Activated CD4-positive, alpha-beta T cell treated with anti-CD3 and anti-CD28 coated beads, Interleukin-2, amount 50 U/mL, for 16 hours (primary cell): Measurements from ENCODE around the gene GDPGP1.
A peak's percentile ranks its signal among the peaks of the same experiment; 100 is the strongest.
"Not testable (repeated sequence)": the region's sequence is repeated elsewhere in the genome, so short reads cannot be mapped to it uniquely, and the experiment has no call there.

Source experiments
- DNase-seq: peaks from one replicate; pipeline ENCODE4 v3.0.0-alpha.2; 2020

GDPGP1 gene

GRCh38 chr15:90227336-90227735 is 6.7 kb upstream of the GDPGP1 start:
- no peak for DNase-seq

DNA sequence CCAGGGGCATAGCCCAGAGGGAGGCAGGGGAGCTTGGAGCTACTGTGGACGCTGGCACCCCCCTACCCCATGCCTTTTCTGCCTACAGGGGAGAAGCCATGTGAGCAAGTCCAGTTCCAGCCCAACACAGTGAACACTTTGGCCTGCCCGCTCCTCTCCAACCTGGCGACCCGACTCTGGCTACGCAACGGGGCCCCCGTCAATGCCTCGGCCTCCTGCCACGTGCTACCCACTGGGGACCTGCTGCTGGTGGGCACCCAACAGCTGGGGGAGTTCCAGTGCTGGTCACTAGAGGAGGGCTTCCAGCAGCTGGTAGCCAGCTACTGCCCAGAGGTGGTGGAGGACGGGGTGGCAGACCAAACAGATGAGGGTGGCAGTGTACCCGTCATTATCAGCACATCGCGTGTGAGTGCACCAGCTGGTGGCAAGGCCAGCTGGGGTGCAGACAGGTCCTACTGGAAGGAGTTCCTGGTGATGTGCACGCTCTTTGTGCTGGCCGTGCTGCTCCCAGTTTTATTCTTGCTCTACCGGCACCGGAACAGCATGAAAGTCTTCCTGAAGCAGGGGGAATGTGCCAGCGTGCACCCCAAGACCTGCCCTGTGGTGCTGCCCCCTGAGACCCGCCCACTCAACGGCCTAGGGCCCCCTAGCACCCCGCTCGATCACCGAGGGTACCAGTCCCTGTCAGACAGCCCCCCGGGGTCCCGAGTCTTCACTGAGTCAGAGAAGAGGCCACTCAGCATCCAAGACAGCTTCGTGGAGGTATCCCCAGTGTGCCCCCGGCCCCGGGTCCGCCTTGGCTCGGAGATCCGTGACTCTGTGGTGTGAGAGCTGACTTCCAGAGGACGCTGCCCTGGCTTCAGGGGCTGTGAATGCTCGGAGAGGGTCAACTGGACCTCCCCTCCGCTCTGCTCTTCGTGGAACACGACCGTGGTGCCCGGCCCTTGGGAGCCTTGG is 5.9 kb upstream of the GDPGP1 start:
- no peak for DNase-seq

- DNase-seq: no peak
Observed at GRCh38 chr15:90228960-90229359, 5.0 kb upstream of the GDPGP1 start.

DNA sequence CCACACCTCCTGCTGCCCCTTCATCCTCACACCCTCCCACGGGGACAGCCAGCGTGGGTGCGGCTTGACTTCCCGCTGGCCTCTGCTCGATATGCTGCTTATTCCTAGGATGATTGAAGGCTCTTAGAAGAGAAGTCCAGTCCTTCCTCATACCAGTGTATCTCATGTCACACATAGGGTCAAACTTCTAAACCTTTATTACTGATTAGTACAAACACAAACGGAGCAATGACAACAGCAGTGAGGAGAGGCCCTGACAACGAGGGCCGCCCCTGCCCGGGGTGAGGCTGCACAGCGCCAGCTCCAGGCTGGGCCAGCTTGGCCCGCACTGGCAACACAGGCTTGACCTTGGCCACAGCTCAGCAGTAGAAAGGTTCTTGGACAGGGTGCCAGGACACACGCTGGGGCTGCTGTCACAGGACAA is 3.9 kb upstream of the GDPGP1 start:
- DNase-seq: no peak

GRCh38 chr15:90230610-90231009 is 3.4 kb upstream of the GDPGP1 start:
- DNase-seq: no peak

- peak; percentile 80 for DNase-seq
Observed at GRCh38 chr15:90231028-90232017, 2.7 kb upstream of the GDPGP1 start.

- DNase-seq: peak; percentile 29
Observed at GRCh38 chr15:90232196-90232595, 1.8 kb upstream of the GDPGP1 start.

- peak; percentile 8 for DNase-seq
Observed at GRCh38 chr15:90232941-90233386, 1.0 kb upstream of the GDPGP1 start.

DNA sequence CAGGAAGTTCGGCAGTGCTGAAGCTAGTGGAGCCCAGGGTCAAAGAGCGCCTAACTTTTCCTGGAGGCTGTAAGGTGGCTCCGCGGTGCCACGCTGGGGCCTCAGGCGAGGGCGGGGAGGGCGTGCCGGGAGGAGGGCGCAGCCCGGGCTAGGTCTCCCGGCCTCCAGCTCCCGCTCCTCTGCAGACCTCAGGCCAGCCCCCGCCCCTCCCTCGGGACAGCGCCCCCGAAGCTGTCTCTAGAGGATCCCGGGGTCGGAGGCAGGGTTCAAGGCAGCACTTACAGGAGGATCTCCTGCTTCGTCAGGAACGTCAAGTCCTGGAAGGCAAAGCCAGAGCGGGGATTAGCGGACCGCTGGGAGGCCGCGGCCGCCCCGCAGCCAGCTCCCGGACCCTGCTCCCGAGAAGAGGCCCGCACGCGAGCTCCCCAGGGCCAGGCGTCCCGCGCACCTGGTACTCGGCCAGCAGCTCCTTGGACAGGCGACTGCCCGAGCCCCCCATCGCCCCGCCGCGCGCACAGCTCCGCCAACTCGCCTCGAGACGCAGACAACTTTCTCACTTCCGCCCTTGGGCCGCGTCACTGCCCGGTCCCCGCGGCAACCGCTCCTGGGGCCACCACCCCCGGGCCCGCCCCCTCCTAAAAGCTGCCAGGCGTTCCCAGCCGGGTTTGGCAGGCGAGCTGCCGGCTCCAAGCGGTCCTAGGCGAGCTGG is 468 bp upstream of the GDPGP1 start, which contains the start of gene CIB1:
Gene CIB1, minus strand, starts transcription at position 555 of the 709 bp plus-strand sequence. Its CDS starts 56 bp downstream, at position 499.
- DNase-seq: peak; percentile 98

DNA sequence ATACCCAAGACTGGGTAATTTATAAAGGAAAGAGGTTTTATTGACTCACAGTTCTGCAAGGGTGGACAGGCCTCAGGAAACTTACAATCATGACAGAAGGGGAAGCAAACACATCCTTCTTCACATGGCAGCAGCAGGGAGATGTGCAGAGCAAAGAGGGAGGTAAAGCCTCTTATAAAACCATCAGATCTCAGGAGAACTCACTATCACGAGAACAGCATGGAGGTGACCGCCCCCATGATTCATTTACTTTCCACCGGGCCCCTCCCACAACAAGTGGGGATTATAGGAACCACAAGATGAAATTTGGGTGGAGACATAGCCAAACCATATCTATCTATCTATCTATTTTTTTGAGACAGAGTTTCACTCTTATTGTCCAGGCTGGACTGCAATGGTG is 5.4 kb downstream of the GDPGP1 start:
- no peak for DNase-seq

- DNase-seq: no peak
Observed at GRCh38 chr15:90240856-90241255, 6.8 kb downstream of the GDPGP1 start.

- no peak for DNase-seq
Observed at GRCh38 chr15:90241343-90242192, 7.6 kb downstream of the GDPGP1 start.

- no peak for DNase-seq
Observed at GRCh38 chr15:90243943-90244639, 10.1 kb downstream of the GDPGP1 start.

DNA sequence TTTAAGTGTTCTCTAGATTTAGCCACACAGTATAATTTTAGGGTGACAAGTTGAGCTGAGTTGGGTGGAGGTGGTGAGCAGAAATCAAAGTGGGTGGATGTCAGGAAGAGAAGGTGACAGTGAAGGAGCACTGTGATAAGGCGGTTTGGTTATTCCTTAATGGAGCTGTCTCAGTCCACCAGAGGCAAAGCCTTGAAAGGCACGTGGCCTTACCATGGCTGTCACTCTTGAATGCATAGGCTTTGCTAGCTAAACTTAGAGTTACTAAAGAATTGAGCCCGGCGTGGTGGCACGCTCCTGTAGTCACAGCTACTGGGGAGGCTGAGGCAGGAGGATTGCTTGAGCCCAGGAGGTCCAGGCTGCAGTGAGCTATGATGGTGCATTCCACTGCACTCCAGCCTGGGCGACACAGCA is 14.8 kb downstream of the GDPGP1 start:
- no peak for DNase-seq

DNA sequence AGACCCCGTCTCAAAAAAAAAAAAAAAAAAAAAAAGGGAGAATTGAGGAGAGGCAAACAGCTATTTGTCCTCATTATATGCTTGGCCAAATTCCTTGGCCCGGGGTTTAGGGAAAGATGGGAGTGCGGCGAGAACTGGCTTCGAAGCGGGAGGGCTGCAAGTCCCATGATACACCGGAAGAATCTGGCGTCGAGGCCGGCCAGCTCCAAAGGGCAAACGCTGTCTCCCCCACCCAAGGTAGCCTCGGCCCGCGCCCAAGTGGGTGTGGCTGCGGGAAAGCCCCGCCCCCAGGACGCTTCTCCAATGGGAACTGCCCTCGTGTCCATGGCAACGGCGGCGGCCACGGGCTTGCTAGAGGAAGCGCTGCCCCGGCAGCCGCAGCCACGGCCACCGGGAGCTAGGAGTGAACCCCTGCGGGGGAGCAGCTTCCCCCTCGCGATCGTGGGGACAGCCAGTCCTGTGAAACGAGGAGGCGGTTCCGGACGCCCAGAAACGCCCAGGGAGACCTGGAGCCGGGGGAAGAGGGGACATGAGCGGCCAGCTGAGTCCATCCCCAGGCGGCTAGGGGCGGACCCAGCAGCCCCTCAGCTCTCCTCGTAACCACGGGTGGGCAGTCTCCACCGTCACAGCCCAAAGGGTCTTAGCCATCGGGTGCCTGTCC is 15.3 kb downstream of the GDPGP1 start, which contains the start of gene TTLL13:
Gene TTLL13, plus strand, starts transcription at position 354 of the 661 bp plus-strand sequence. CDS start 1,075 bp downstream, outside the sequence.
- DNase-seq: peak; percentile 58

DNA sequence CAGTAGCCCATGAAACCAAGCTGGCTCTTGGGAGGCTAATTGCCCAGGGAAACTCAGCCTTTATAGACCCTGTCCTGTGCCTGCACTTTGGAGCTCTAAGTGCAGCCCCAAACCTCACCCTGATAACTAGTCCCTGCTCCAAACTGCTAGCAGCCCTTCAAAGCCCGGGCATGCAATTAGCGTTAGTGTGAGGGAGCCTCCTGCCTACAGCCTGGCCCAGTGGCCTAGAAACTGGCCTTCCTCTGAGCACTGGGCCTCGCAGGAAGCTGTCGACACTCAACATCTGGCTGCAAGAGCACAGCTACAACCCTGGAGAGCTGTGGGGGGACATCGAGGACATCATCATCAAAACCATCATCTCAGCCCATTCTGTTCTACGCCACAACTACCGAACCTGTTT is 23.8 kb downstream of the GDPGP1 start:
- no peak for DNase-seq

DNA sequence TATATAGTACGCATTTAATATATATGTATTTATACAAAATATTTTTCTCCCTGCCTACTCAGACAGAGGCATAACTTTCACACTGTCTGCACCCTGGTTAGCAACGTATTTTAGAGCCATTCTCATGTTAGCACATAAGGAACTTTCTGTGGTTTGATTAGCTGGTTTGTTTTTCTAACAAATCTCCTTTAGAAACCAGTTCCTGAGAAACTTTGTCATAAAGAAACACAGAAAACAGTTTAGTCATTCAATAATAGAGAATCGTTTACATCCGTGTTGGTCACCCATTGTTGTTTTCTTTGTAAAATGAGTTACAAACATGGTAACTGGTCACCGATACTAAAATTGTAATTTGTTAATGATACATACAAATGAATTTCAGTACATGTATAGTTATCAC is 25.5 kb downstream of the GDPGP1 start:
- DNase-seq: peak; percentile 74

- not testable (repeated sequence) for DNase-seq
Observed at GRCh38 chr15:90260731-90261130, 26.7 kb downstream of the GDPGP1 start.

DNA sequence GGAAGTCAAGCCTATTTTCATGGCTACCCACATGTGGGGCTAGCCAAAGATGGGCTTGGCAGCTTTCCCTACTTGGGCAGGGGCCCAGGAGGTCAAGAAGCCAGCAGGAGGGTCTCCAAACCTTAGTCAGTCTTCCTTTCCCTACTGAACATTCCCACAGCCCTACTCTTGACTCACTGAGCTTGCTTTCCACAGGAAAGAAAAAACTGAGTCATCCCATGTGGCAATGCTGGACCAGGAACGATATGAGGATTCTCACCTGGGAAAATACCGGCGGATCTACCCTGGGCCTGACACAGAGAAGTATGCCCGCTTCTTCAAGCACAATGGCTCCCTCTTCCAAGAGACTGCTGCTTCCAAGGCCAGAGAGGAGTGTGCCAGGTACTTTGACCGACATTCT is 27.8 kb downstream of the GDPGP1 start:
- DNase-seq: no peak

- DNase-seq: no peak
Observed at GRCh38 chr15:90262426-90262825, 28.4 kb downstream of the GDPGP1 start.
